Measurements from ENCODE around the gene TRIM17. TPM values are rescaled to one million over a fixed set of nuclear protein-coding genes. Genes with fewer than 3 reads are reported as not detected.
A peak's percentile ranks its signal among the peaks of the same experiment; 100 is the strongest.

TRIM17 gene
- total RNA-seq, 2 experiments from 2014 or later: 1.9 to 2.7 TPM

GRCh38 chr1:228455715-228456114 is 39.1 kb upstream of the TRIM17 start:
- peaks cover 1% of the 10 kb centered on the region for H3K27me3 Mint-ChIP-seq
- DNase-seq: no peak
- ATAC-seq: no peak
- no peak for TF ChIP-seq CTCF (IDR thresholded peaks at IDR 0.05)
- H3K9me3 Mint-ChIP-seq: no peaks in the 10 kb centered on the region
- POLR2A ChIA-PET: interaction anchor here (0.7 to 1.3 kb wide), 5 partner anchors 30 to 70 kb away, joined by 3 to 4 read pairs (median 3); no protein-coding TSS in a partner anchor
- intact Hi-C loops (cut with micrococcal nuclease): loop anchor here (5.0 kb wide), 1 partner anchor 48 kb away; the partner anchor contains the start of gene TRIM11
- peaks cover 15% of the 10 kb centered on the region for H3K4me1 Mint-ChIP-seq (ENCODE audit: low read depth)
- peaks cover 10% of the 10 kb centered on the region for H3K36me3 Mint-ChIP-seq (ENCODE audit: low read depth)
- H3K27ac Mint-ChIP-seq: no peak overlapping the region
- CTCF ChIA-PET: interaction anchor here (1.1 to 4.1 kb wide), 5 partner anchors 16 to 59 kb away, joined by 4 to 15 read pairs (median 8); no protein-coding TSS in a partner anchor
- H3K4me3 Mint-ChIP-seq: peak overlapping the region; percentile 51

DNA sequence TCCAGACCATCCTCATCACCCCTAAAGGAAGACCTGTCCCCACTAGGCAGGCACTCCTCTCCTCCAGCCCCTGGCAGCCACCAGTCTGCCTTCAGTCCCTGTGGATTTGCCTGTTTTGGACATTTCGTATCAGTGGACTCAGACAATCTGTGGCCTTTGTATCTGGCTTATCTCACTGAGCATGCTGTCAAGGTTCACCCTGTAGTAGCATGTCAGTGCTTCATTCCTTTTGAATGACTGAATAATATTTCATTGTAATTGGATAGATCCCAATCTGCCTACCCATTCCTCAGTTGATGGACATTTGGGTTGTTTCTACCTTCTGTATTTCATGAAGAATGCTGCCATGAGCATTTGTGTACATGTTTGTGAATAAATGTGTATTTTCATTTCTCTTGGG is 37.6 kb upstream of the TRIM17 start:
- CTCF ChIA-PET: no interaction called here
- intact Hi-C loops (cut with micrococcal nuclease): no loop called here
- no peak for TF ChIP-seq CTCF (IDR thresholded peaks at IDR 0.05)
- no peak overlapping the region for H3K4me3 Mint-ChIP-seq
- no peaks in the 10 kb centered on the region for H3K9me3 Mint-ChIP-seq
- no peak overlapping the region for H3K27ac Mint-ChIP-seq
- peaks cover 15% of the 10 kb centered on the region for H3K4me1 Mint-ChIP-seq (ENCODE audit: low read depth)
- DNase-seq (no peak), ATAC-seq (no peak)
- peaks cover 10% of the 10 kb centered on the region for H3K36me3 Mint-ChIP-seq (ENCODE audit: low read depth)
- peaks cover 1% of the 10 kb centered on the region for H3K27me3 Mint-ChIP-seq
- POLR2A ChIA-PET: no interaction called here

DNA sequence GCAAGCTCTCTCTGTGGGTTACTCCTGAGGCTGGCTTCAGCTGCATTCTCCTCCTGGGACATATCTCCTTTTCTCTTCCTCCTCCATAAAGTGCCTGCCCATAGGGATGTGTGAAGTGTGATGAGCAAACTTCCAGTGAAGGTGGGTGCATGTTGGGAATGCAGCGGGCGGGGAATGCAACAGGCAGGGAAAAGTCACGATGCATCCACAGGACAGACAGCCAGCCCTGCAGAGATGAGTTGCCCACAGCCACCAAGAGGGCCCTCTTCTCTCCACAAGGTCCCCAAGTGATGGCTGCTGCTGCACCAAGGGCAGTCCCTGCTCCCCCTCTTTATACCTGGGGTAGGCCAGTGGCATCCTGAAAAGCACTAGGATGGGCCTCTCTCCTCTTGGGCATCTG is 37.0 kb upstream of the TRIM17 start:
- ChIA-PET CTCF (interaction anchor here (0.5 kb wide), 1 partner anchor 8 kb away, joined by 3 read pairs; no protein-coding TSS in a partner anchor), POLR2A (no interaction called here)
- no peak overlapping the region for H3K27ac Mint-ChIP-seq
- peaks cover 10% of the 10 kb centered on the region for H3K36me3 Mint-ChIP-seq (ENCODE audit: low read depth)
- no peak for DNase-seq
- ATAC-seq: no peak
- no peaks in the 10 kb centered on the region for H3K9me3 Mint-ChIP-seq
- no peak overlapping the region for H3K4me3 Mint-ChIP-seq
- peaks cover 3% of the 10 kb centered on the region for H3K27me3 Mint-ChIP-seq
- TF ChIP-seq CTCF (IDR thresholded peaks at IDR 0.05): no peak
- H3K4me1 Mint-ChIP-seq (ENCODE audit: low read depth): peaks cover 14% of the 10 kb centered on the region
- intact Hi-C loops (cut with micrococcal nuclease): no loop called here

- intact Hi-C loops (cut with micrococcal nuclease): no loop called here
- H3K4me3 Mint-ChIP-seq: no peak overlapping the region
Observed at GRCh38 chr1:228453022-228453560, 36.4 kb upstream of the TRIM17 start.

More at GRCh38 chr1:228453022-228453560, 36.4 kb upstream of the TRIM17 start:
- Mint-ChIP-seq H3K4me1 (ENCODE audit: low read depth) (peaks cover 14% of the 10 kb centered on the region), H3K9me3 (no peaks in the 10 kb centered on the region), H3K27ac (no peak overlapping the region), H3K36me3 (ENCODE audit: low read depth) (peaks cover 7% of the 10 kb centered on the region), H3K27me3 (peaks cover 7% of the 10 kb centered on the region)
- CTCF ChIA-PET: interaction anchor here (0.5 kb wide), 1 partner anchor 8 kb away, joined by 3 read pairs; no protein-coding TSS in a partner anchor
- ATAC-seq (no peak), DNase-seq (no peak)
- TF ChIP-seq CTCF (IDR thresholded peaks at IDR 0.05): no peak
- POLR2A ChIA-PET: no interaction called here
